CD4-positive, alpha-beta T cell treated with Interleukin-17A for 4 hours (primary cell): ENCODE measurements around the gene KLF2.
A peak's percentile ranks its signal among the peaks of the same experiment; 100 is the strongest.

Experiments
- DNase-seq: peaks from one replicate; pipeline ENCODE4 v3.0.0-alpha.2; 2020; ENCODE audit warnings: mixed read lengths

Gene KLF2

DNA sequence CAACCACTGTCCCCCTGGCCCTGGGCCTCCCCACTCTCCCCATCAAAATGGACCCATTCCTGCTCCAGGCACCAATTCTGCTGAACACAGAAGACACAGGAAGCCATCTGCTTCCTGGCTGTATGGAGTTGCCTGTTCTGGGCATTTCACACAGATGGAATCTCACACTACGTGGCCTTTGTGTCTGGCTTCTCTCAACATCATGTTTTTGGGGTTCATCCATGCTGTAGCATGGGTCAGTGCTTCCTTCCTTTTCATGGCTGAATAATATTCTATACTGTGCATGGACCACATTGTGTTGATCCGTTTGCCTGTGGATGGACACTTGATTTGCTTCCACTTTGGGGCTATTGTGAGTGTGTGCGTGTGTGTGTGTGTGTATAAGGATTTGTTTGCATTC, 15.0 kb upstream of the KLF2 start:
- no peak for DNase-seq

DNA sequence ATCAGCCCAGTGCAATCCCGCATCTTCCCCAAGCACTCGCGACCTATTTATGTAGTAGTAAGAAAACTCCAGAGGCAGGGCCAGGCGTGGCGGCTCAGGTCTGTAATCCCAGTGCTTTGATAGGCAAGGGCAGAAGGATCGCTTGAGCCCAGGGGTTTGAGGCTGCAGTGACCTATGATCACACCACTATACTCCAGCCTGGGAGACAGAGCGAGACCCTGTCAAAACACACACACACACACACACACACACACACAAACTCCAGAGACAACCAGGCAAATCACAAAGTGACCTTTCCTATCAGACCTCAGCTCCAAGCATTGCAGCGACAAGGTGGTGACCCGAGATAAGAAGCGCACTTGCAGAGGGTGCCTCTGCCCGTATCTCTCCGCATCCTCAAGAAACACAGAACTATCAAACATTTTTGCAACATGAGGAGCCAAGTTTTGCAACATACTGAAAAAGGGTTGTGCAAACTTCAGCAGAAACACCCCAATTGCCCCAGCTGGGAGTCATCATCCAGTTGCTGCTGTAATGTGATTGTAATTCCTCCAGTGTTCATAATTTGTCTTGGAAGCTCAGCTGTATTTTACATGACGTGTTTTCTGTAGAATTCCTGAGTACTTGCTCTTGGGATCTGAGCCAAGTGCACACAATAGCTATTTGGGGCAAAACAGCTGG, 8.7 kb upstream of the KLF2 start:
- no peak for DNase-seq

DNA sequence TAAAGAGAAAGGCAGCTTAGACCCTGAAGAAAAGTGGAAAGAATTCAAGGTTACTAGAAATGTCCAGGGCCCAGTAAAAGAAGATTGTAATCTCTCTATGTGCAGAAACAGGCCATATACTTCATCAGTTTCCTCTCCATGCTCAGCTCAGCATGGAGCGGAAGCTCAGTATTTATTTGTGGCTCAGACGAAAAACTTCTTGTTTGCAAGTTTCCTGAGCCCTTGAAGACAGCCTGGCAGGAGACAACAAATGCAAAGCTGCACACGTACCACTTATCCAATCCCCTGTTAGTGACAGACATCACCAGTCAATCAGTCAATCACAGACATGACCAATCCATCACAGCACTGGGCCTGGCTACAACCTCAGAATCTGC, 8.1 kb upstream of the KLF2 start:
- no peak for DNase-seq

DNA sequence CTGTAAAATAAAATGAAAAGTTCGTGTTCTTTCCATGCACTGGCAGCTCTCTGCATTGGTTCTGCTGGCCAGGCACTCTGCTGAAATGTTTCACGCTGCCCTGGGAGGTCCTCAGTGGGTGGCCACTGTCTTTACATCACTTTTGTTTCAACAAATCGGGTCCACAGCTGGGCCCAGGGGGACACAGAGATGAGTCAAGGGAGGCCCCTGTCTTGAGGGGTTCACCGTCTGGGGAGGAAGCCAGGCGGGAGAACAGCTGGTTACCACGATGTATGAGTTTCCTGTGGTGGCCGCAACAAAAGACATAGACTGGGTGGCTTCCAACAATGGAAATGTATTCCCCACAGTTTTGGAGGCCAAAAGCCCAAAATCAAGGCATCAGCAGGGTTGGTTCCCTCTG, 5.1 kb upstream of the KLF2 start:
- peak; percentile 60 for DNase-seq

DNA sequence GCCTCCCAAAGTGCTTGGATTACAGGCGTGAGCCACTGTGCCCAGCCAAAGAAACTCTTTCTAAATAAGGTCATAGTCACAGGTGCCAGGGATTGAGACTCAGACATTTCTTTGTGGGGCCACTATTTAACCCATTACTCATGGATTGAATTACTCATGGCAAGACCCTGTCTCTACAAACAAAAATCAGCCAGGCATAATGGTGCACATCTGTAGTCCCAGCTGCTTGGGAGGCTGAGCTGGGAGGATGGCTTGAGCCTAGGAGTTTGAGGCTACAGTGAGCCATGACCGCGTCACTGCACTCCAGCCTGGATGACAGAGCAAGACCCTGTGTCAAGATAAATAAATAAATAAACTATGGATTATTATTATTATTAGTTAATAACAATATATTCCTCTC, 3.6 kb upstream of the KLF2 start:
- DNase-seq: no peak

- peak; percentile 75 for DNase-seq
These were observed 518 bp downstream of the KLF2 start for GRCh38 chr19:16325161-16325527.

- DNase-seq: peak; percentile 81
These were observed 1.2 kb downstream of the KLF2 start for GRCh38 chr19:16325641-16326400.

DNA sequence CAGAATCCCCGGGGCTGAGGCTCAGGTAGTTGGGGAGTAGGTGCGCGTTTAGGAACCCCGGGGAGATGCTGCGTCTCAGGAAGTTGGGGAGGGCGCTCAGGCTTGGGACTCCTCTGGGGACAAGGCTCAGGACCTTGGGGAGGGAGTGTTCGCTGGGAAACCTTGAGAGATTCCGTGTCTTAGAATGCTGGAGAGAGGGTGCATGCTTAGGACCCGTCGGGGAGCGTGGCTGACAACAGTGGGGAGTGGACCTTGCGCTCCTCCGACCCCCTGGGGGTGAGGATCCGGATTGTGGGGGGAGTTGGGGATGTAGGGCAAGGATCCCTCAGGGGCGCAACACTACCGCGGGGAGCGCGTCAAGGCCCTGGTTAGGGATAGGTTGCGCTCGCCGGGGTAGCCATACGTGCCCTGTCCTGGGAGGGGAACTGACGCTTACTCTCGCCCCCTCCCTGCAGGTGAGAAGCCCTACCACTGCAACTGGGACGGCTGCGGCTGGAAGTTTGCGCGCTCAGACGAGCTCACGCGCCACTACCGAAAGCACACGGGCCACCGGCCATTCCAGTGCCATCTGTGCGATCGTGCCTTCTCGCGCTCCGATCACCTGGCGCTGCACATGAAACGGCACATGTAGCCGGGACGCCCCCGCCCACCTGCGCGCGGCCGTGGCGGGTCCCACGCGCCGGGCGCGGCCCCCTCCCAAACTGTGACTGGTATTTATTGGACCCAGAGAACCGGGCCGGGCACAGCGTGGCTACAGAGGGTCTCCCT, 2.0 kb downstream of the KLF2 start:
- peak; percentile 70 for DNase-seq

GRCh38 chr19:16327169-16327475, 2.5 kb downstream of the KLF2 start:
- no peak for DNase-seq

DNA sequence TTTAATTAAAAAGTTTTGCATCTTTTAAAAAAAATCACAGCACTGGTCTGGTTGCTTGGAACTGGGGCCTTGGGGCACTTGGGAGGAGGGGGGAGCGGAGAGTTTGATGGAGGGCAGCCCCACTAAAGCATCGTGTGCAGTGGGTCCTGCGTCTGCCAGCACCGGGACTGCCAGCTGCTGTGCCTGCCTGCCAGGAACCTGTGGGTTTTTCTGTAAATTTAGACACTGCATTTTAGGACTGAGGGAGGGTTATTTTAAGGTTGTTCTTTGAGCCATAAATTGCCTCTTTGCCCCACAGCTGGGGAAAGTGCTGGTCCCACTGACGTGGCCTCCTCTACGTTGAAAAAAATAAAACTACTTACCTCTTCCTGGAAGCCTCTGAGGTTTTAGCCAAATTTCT, 2.9 kb downstream of the KLF2 start:
- peak; percentile 33 for DNase-seq

GRCh38 chr19:16327911-16328823, 3.5 kb downstream of the KLF2 start:
- DNase-seq: peak; percentile 58

GRCh38 chr19:16328824-16329482, 4.3 kb downstream of the KLF2 start:
- peak; percentile 64 for DNase-seq

DNA sequence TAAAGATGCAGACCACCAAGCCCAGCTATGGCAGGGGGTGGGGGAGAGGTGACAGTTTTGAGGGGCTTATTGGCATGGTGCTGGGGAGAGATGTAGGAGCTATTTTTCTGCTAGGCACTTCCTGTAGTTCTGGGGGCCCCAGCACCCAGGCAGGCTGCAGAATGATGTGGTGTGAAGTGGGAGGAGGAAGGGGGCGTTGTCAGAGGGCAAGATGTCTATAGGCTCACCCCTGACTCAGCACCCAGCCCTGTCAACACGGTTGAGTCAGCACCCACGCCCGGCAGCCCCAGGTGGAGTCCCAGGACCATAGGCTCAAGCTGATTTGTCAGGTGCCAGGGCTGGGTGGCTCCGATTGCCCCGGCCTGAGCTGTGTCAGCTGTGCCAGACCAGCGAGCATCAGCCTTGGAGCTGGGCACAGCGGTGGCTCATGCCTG, 5.8 kb downstream of the KLF2 start:
- DNase-seq: peak; percentile 96

- peak; percentile 33 for DNase-seq
These were observed 6.4 kb downstream of the KLF2 start for GRCh38 chr19:16330806-16331690.

DNA sequence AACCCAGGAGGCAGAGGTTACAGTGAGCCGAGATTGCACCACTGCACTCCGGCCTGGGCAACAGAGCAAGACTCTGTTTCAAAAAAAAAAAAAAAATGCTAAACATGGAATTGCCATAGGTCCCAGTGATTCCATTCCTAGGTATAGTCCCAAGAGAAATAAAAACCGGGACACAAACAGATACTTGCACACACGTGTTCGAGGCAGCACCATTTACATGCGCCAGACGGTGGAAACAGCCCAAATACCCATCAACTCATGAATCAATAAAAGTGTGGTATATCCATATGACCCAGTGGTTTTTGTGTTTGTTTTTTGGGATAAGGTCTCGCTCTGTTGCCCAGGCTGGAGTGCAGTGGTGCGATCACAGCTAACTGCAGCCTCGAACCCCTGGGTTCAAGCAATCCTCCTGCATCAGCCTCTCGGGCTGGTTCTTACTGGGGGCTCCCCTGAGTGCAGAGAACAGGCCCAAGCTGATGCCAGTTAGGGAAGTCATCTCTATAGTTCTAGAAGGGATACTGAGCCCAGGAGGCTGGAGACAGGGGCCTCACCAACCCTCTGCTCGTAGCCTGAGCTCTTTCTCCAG, 8.5 kb downstream of the KLF2 start:
- DNase-seq: no peak

GRCh38 chr19:16334411-16334810, 9.8 kb downstream of the KLF2 start:
- DNase-seq: no peak

GRCh38 chr19:16335226-16335625, 10.6 kb downstream of the KLF2 start:
- no peak for DNase-seq

DNA sequence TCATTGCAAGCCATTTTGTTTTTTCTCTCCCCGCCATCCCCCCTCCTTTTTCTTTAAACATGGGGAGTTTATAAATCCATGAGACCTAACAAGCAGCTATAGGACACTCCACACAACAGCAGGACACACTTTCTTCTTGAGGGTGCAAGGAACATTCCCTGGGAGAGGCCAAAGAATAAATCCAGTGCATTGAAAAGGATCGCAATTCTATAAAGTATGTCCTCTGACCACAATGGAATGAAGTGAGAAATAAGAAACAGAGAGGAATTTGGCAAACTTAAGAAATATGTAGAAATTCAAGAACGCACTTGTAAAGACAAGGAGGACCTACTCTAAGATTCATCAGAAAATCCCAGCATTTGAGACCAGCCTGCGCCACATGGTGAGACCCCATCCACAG, 11.9 kb downstream of the KLF2 start:
- DNase-seq: no peak

- DNase-seq: no peak
These were observed 13.3 kb downstream of the KLF2 start for GRCh38 chr19:16337809-16338469.
